SIG-M5 (cell line): ENCODE data around the gene SOX30.

Experiments
- DNase-seq: peaks from one replicate; lab custom pipeline; 2025; lab: John Stamatoyannopoulos, UW

Gene SOX30

GRCh38 chr5:157659868-157660660 is 7.8 kb upstream of the SOX30 start:
- no peak for DNase-seq

GRCh38 chr5:157658893-157659292 is 6.7 kb upstream of the SOX30 start:
- no peak for DNase-seq

- no peak for DNase-seq
Measured at GRCh38 chr5:157657516-157657915, 5.3 kb upstream of the SOX30 start.

- DNase-seq = no peak
Measured at GRCh38 chr5:157651623-157652376, 438 bp downstream of the SOX30 start.

GRCh38 chr5:157650991-157651611 is 1.1 kb downstream of the SOX30 start:
- no peak for DNase-seq

- no peak for DNase-seq
Measured at GRCh38 chr5:157649101-157649500, 3.1 kb downstream of the SOX30 start.

- no peak for DNase-seq
Measured at GRCh38 chr5:157648275-157648990, 3.8 kb downstream of the SOX30 start.

- DNase-seq = no peak
Measured at GRCh38 chr5:157640406-157641066, 11.7 kb downstream of the SOX30 start.

- DNase-seq = no peak
Measured at GRCh38 chr5:157630341-157630740, 21.9 kb downstream of the SOX30 start.

- no peak for DNase-seq
Measured at GRCh38 chr5:157626831-157627230, 25.4 kb downstream of the SOX30 start.

GRCh38 chr5:157624144-157624543 is 28.1 kb downstream of the SOX30 start:
- DNase-seq = no peak

GRCh38 chr5:157620776-157621175 is 31.5 kb downstream of the SOX30 start:
- no peak for DNase-seq

- DNase-seq = no peak
Measured at GRCh38 chr5:157618191-157618765, 34.0 kb downstream of the SOX30 start.

GRCh38 chr5:157616785-157617184 is 35.5 kb downstream of the SOX30 start:
- no peak for DNase-seq

GRCh38 chr5:157613385-157614245 is 38.6 kb downstream of the SOX30 start:
- DNase-seq = no peak

GRCh38 chr5:157612581-157612980 is 39.7 kb downstream of the SOX30 start:
- DNase-seq = no peak

GRCh38 chr5:157611571-157612476 is 40.4 kb downstream of the SOX30 start:
- DNase-seq = no peak

GRCh38 chr5:157610990-157611389 is 41.2 kb downstream of the SOX30 start:
- no peak for DNase-seq

GRCh38 chr5:157608972-157609565 is 43.2 kb downstream of the SOX30 start:
- no peak for DNase-seq
